B cell (primary cell): ENCODE results near the gene PC. TPM values are rescaled to one million over a fixed set of nuclear protein-coding genes. Genes with fewer than 3 reads are reported as not detected.
"Not testable (repeated sequence)": the region's sequence is repeated elsewhere in the genome, so short reads cannot be mapped to it uniquely, and the experiment has no call there.

Experiments used
- ATAC-seq: fragments of 200-7000 bp; cut with Tn5 transposase; one replicate; pipeline ENCODE4 v1.10.0; 2021; ENCODE audit warnings: low read depth, mild to moderate bottlenecking, moderate number of reproducible peaks, moderate library complexity
- CTCF ChIA-PET: fragments of 350-600 bp; sonication (Branson Sonifier 250); formaldehyde crosslinking; loops from one replicate; lab custom pipeline; 2021; ENCODE audit warnings: antibody characterized with exemption, inconsistent platforms; lab: Charles Lee
- POLR2A ChIA-PET: fragments of 350-600 bp; sonication (Branson Sonifier 250); formaldehyde crosslinking; loops from one replicate; lab custom pipeline; 2021; ENCODE audit warnings: antibody characterized with exemption; lab: Charles Lee
- DNase-seq: peaks from one replicate; pipeline ENCODE4 v3.0.0; 2013
- H2AFZ ChIP-seq: 2 replicates; pipeline ENCODE4 v1.6.1; 2012; ENCODE audit warnings: mild to moderate bottlenecking, low read depth, low read length; ENCODE audit not compliant: insufficient read depth, poor library complexity, severe bottlenecking
- H3K27ac ChIP-seq, 2 donors: 1 replicate in 1 of 2; 2 replicates in 1 of 2; pipeline ENCODE4 v1.5.1; 2012 to 2013; ENCODE audit warnings: low read length in 2 of 2, mild to moderate bottlenecking in 2 of 2, moderate library complexity in 1 of 2
- H3K27me3 ChIP-seq, 4 experiments: fragments of 200-600 bp in 1 of 4; sonication (generic) in 1 of 4; replicated peaks in 1 of 4; 1 replicate in 2 of 4; 2 replicates in 2 of 4; pipeline versions ENCODE4 v1.6.1 to v1.7.0; 2013 to 2016; ENCODE audit warnings: low read length in 3 of 4, mild to moderate bottlenecking in 2 of 4, mixed read lengths in 1 of 4, moderate library complexity in 1 of 4; ENCODE audit not compliant: insufficient read depth in 4 of 4, control insufficient read depth in 3 of 4; ENCODE audit errors: control extremely low read depth in 1 of 4
- H3K36me3 ChIP-seq, 2 experiments: replicated peaks in 1 of 2; 1 replicate in 1 of 2; 2 replicates in 1 of 2; pipeline versions ENCODE4 v1.6.1 to v1.7.1; 2013; ENCODE audit warnings: low read length in 1 of 2; ENCODE audit not compliant: insufficient read depth in 2 of 2, control insufficient read depth in 1 of 2; ENCODE audit errors: control extremely low read depth in 1 of 2, extremely low read depth in 1 of 2
- H3K4me1 ChIP-seq, 2 donors: fragments of 200-600 bp in 1 of 2; sonication (generic) in 1 of 2; 1 replicate in 1 of 2; 2 replicates in 1 of 2; pipeline versions ENCODE4 v1.5.1 to v1.6.1; 2013 to 2017; ENCODE audit warnings: low read length in 2 of 2; ENCODE audit not compliant: control insufficient read depth in 2 of 2, insufficient read depth in 2 of 2
- H3K4me2 ChIP-seq: replicated peaks from 2 replicates; pipeline ENCODE3; 2012; ENCODE audit warnings: mild to moderate bottlenecking, low read depth, low read length; ENCODE audit not compliant: poor library complexity, severe bottlenecking
- H3K4me3 ChIP-seq, 5 experiments: fragments of 200-600 bp in 1 of 5; sonication (generic) in 1 of 5; 1 replicate in 3 of 5; 2 replicates in 2 of 5; pipeline versions ENCODE4 v1.5.1 to v1.7.0; 2011 to 2016; ENCODE audit warnings: low read length in 4 of 5, mild to moderate bottlenecking in 4 of 5, low read depth in 2 of 5, control low read depth in 1 of 5, moderate library complexity in 1 of 5; ENCODE audit not compliant: insufficient read depth in 1 of 5; ENCODE audit errors: control extremely low read depth in 1 of 5, extremely low read depth in 1 of 5
- H3K79me2 ChIP-seq: fragments of 200-600 bp; sonication (generic); one replicate; pipeline ENCODE4 v1.6.0; 2016; ENCODE audit warnings: low read length; ENCODE audit not compliant: control insufficient read depth, insufficient read depth
- H3K9ac ChIP-seq: fragments of 200-600 bp; sonication (generic); 2 replicates; pipeline ENCODE4 v1.6.1; 2017; ENCODE audit warnings: mild to moderate bottlenecking, low read length, moderate library complexity
- H3K9me3 ChIP-seq, 3 donors: one replicate each; pipeline versions ENCODE4 v1.6.1 to v1.7.1; 2013; ENCODE audit warnings: low read length in 2 of 3; ENCODE audit not compliant: control insufficient read depth in 2 of 3, insufficient read depth in 1 of 3; ENCODE audit errors: control extremely low read depth in 1 of 3
- H4K20me1 ChIP-seq: 2 replicates; pipeline ENCODE4 v1.6.0; 2012; ENCODE audit warnings: mild to moderate bottlenecking, low read length; ENCODE audit not compliant: insufficient read depth, control insufficient read depth, poor library complexity, severe bottlenecking
- H3K27ac Mint-ChIP-seq: one replicate; pipeline ENCODE4 v1.8.0; 2021; ENCODE audit warnings: mixed read lengths
- H3K27me3 Mint-ChIP-seq: one replicate; pipeline ENCODE4 v1.8.0; 2021; ENCODE audit warnings: mixed read lengths
- H3K4me1 Mint-ChIP-seq: one replicate; pipeline ENCODE4 v1.8.0; 2021; ENCODE audit warnings: mixed read lengths
- H3K4me3 Mint-ChIP-seq: one replicate; pipeline ENCODE4 v1.8.0; 2021; ENCODE audit warnings: mixed read lengths
- H3K9me3 Mint-ChIP-seq: one replicate; pipeline ENCODE4 v1.8.0; 2022; ENCODE audit warnings: mixed read lengths; ENCODE audit not compliant: insufficient read depth
- CTCF ChIP-seq: fragments of 200-600 bp; IDR thresholded peaks from one replicate; pipeline ENCODE4 v1.8.0; 2022; ENCODE audit warnings: antibody characterized with exemption, mild to moderate bottlenecking
- EZH2 ChIP-seq: IDR thresholded peaks from 2 replicates; pipeline ENCODE4 v1.6.1; 2012; ENCODE audit warnings: borderline replicate concordance, low read depth, mild to moderate bottlenecking, moderate library complexity, low read length; ENCODE audit not compliant: insufficient read depth, poor library complexity, severe bottlenecking
- WGBS: methylation state at CpG from one replicate; pipeline ENCODE4 v1.1.5; 2013; ENCODE audit warnings: missing lambda C conversion rate; ENCODE audit not compliant: insufficient coverage; 5-methylcytosine and 5-hydroxymethylcytosine counted together
- intact Hi-C: fragments of 100-400 bp; cut with micrococcal nuclease; formaldehyde crosslinking; loops from one replicate; pipeline ENCODE4 v1.10.0; 2022
- polyA plus RNA-seq: library from polyadenylated mRNA; depleted of rRNA; stranded (reverse); fragments of >200 nt; gene quantifications from 2 replicates; pipeline ENCODE4 v1.2.3, GENCODE V29; 2012
- total RNA-seq, 2 donors: library from RNA; stranded (reverse); fragments of 120-200 nt in 1 of 2; gene quantifications; 1 replicate in 1 of 2; 2 replicates in 1 of 2; pipeline versions ENCODE4 v1.2.3 to v1.2.4, GENCODE V29; 2013 to 2022

The PC gene
- total and polyA plus RNA-seq, 2 donors (not counting 1 experiment from before 2014, with no cell fraction given) = 1.5 to 4.4 TPM

DNA sequence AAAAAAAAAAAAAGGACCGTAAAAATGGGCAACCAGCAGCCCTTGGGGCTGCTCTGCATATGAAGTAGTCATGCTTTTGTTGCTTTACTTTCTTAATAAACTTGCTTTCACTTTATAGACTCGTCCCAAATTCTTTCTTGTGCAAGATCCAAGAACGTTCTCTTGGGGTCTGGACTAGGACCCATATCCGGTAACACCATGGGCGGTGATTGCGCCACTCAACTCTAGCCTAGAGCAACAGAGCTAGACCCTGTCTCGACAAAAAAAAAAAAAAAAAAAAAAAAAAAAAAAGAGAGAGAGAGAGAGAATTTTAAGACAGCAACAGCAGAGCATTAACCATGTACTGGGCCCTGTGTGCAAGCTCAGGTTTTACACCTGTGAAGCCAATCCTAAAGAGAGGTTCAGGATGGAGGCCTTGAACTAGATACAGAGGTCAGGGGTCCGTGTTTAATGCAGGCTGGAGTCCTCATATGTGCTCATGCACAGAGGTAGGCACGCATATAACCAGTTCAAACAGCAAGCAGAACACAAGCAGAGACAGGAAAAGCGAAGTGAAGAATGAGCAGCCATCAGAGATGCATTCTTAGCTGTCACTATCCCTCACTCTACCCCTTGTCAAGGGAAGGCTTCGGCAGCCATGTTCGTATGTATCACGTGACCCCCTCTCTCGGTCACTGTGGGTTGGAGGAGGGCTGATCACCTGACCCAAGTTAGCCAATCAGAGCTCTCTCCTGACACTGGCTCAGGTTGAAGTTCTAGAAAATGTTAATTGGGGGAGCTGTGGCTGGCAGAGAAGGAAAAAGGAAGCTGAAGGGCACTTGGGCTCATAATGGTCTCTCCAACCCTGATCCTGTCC, 48.1 kb upstream of the PC start:
- intact Hi-C loops = no loop called here
- H3K27me3 ChIP-seq = peaks cover 0 to 2% (median 0%) of the 10 kb centered on the region in 4 experiments
- CTCF ChIA-PET = interaction anchor here (0.7 kb wide), 1 partner anchor 45 kb away, joined by 4 read pairs; no protein-coding TSS in a partner anchor
- peak overlapping the region; percentile 19 for H2AFZ ChIP-seq
- no peaks in the 10 kb centered on the region for H4K20me1 ChIP-seq
- H3K79me2 ChIP-seq = no peaks in the 10 kb centered on the region
- no peaks in the 10 kb centered on the region for H3K4me1 Mint-ChIP-seq
- ATAC-seq (no peak), DNase-seq (no peak)
- TF ChIP-seq EZH2 (no peak), CTCF (no peak)
- H3K9me3 ChIP-seq = no peaks in the 10 kb centered on the region
- H3K4me3 Mint-ChIP-seq = no peak overlapping the region
- POLR2A ChIA-PET = no interaction called here
- no peaks in the 10 kb centered on the region for H3K36me3 ChIP-seq
- no peak overlapping the region for H3K9ac ChIP-seq
- peaks cover 19% of the 10 kb centered on the region for H3K27me3 Mint-ChIP-seq
- H3K4me2 ChIP-seq = no peak overlapping the region
- no peaks in the 10 kb centered on the region for H3K4me1 ChIP-seq
- 88% methylated on average over 7 of the region's 14 CpGs for WGBS
- no peak overlapping the region for H3K27ac ChIP-seq
- no peaks in the 10 kb centered on the region for H3K9me3 Mint-ChIP-seq
- H3K4me3 ChIP-seq = no peak overlapping the region
- H3K27ac Mint-ChIP-seq = no peak overlapping the region

GRCh38 chr11:67005200-67005599, 47.0 kb upstream of the PC start:
- H3K4me1 ChIP-seq, H3K4me1 Mint-ChIP-seq, H3K9me3 ChIP-seq, H3K79me2 ChIP-seq, H4K20me1 ChIP-seq, H3K9me3 Mint-ChIP-seq, intact Hi-C loops, H3K9ac ChIP-seq, H2AFZ ChIP-seq, H3K36me3 ChIP-seq, POLR2A ChIA-PET, H3K4me3 ChIP-seq, CTCF ChIA-PET, H3K27me3 ChIP-seq, H3K4me2 ChIP-seq, H3K27ac ChIP-seq, H3K4me3 Mint-ChIP-seq, ATAC-seq, H3K27ac Mint-ChIP-seq, DNase-seq: not testable (repeated sequence)
- peaks cover 18% of the 10 kb centered on the region for H3K27me3 Mint-ChIP-seq
- 94% methylated on average over 4 of the region's 8 CpGs for WGBS
